ENCODE measurements around the gene KRTAP2-3. TPM values are rescaled to one million over a fixed set of nuclear protein-coding genes. Genes with fewer than 3 reads are reported as not detected.
"Not testable (repeated sequence)": the region's sequence is repeated elsewhere in the genome, so short reads cannot be mapped to it uniquely, and the experiment has no call there.

Gene KRTAP2-3
- not detected for total RNA-seq
- not detected for polyA plus RNA-seq
- long read RNA-seq, donor 1, result 0 reads
- long read RNA-seq, donor 2, result 0 reads
- long read RNA-seq, donor 3, result 0 reads

GRCh38 chr17:41060052-41060604 lies at the start of gene KRTAP2-3:
Gene KRTAP2-3, minus strand, starts transcription at chr17:41060114. Its CDS starts 64 bp downstream, at chr17:41060050.
- Histone ChIP-seq H3K9me3 (no peaks in the 10 kb centered on the region), H3K36me3 (no peaks in the 10 kb centered on the region), H3K4me3 (no peak within 1 kb of the TSS), H3K27ac (no peak within 1 kb of the TSS), H3K27me3 (no peaks in the 10 kb centered on the region), H3K4me1 (ENCODE audit: insufficient read depth) (peaks cover 2% of the 10 kb centered on the region)
- intact Hi-C loops (cut with DNase I), result no loop called here
- TF ChIP-seq CTCF (IDR thresholded peaks at IDR 0.05) (no peak), POLR2A (IDR thresholded peaks at IDR 0.05) (no peak), EP300 (IDR thresholded peaks at IDR 0.05) (no peak)
- DNase-seq, result no peak
- 74 to 82% (median 80%) methylated on average over 6 of the region's 6 CpGs for WGBS, 3 donors

- WGBS, 3 donors, result 0 to 3% (median 0%) methylated on average over 1 of the region's 1 CpG
- H3K27ac ChIP-seq; H3K4me3 ChIP-seq; DNase-seq; H3K27me3 ChIP-seq; intact Hi-C loops (cut with DNase I); H3K9me3 ChIP-seq; H3K4me1 ChIP-seq (ENCODE audit: insufficient read depth); H3K36me3 ChIP-seq: not testable (repeated sequence)
Observed at GRCh38 chr17:41108728-41109386, 48.9 kb upstream of the KRTAP2-3 start.

- intact Hi-C loops (cut with DNase I), result no loop called here
- no peak for DNase-seq
- H3K9me3 ChIP-seq, result no peaks in the 10 kb centered on the region
- H3K4me3 ChIP-seq, result no peak overlapping the region
- H3K36me3 ChIP-seq, result no peaks in the 10 kb centered on the region
- no peaks in the 10 kb centered on the region for H3K4me1 ChIP-seq (ENCODE audit: insufficient read depth)
- H3K27ac ChIP-seq, result no peak overlapping the region
- 36 to 58% (median 42%) methylated on average over 1 of the region's 1 CpG for WGBS, 3 donors
- TF ChIP-seq EP300 (IDR thresholded peaks at IDR 0.05) (no peak), POLR2A (IDR thresholded peaks at IDR 0.05) (no peak), CTCF (IDR thresholded peaks at IDR 0.05) (no peak)
- H3K27me3 ChIP-seq, result no peaks in the 10 kb centered on the region
Observed at GRCh38 chr17:41107941-41108450, 48.1 kb upstream of the KRTAP2-3 start.

- H3K36me3 ChIP-seq; H3K9me3 ChIP-seq; H3K27me3 ChIP-seq; H3K4me1 ChIP-seq (ENCODE audit: insufficient read depth); H3K4me3 ChIP-seq; H3K27ac ChIP-seq; DNase-seq; intact Hi-C loops (cut with DNase I): not testable (repeated sequence)
- WGBS, 3 donors, result 53 to 66% (median 59%) methylated on average over 4 to 10 of the region's 10 CpGs
Observed at GRCh38 chr17:41105347-41105746, 45.4 kb upstream of the KRTAP2-3 start, which contains the start of gene KRTAP4-9. Gene KRTAP4-9, plus strand, starts transcription at chr17:41105389. Its CDS starts 0 bp downstream, at chr17:41105389.

- not testable (repeated sequence) for H3K4me3 ChIP-seq; H3K27me3 ChIP-seq; H3K9me3 ChIP-seq; H3K4me1 ChIP-seq (ENCODE audit: insufficient read depth); H3K27ac ChIP-seq; DNase-seq; H3K36me3 ChIP-seq
- intact Hi-C loops (cut with DNase I), result loop anchor here in 1 of 4 donors (5.0 kb wide), 1 partner anchor 63 kb away; the partner anchor contains the start of gene KRTAP4-3
- 76 to 88% (median 82%) methylated on average over 2 of the region's 2 CpGs for WGBS, 3 donors
Observed at GRCh38 chr17:41104386-41105038, 44.6 kb upstream of the KRTAP2-3 start.

Data from ovary (tissue), 10 donors.